Vagina (tissue), 2 donors: ENCODE measurements around the gene RHBDL3. TPM values are rescaled to one million over a fixed set of nuclear protein-coding genes. Genes with fewer than 3 reads are reported as not detected.
A peak's percentile ranks its signal among the peaks of the same experiment; 100 is the strongest.
"Not testable (repeated sequence)": the region's sequence is repeated elsewhere in the genome, so short reads cannot be mapped to it uniquely, and the experiment has no call there.

Experiments used
- DNase-seq, 2 donors: peaks; one replicate each; pipeline ENCODE4 v3.0.0-alpha.2; 2017; ENCODE audit errors: extremely low spot score in 2 of 2
- H3K27ac ChIP-seq: fragments of 200-600 bp; sonication (generic); one replicate; pipeline ENCODE4 v1.5.1; 2019
- H3K27me3 ChIP-seq: fragments of 200-600 bp; sonication (generic); one replicate; pipeline ENCODE4 v1.5.1; 2019
- H3K36me3 ChIP-seq, 2 donors: fragments of 200-600 bp; sonication (generic); one replicate each; pipeline ENCODE4 v1.5.1; 2017 to 2019
- H3K4me1 ChIP-seq: fragments of 200-600 bp; sonication (generic); one replicate; pipeline ENCODE4 v1.5.1; 2019
- H3K4me3 ChIP-seq, 2 donors: fragments of 200-600 bp; sonication (generic); 1 replicate in 1 of 2; 2 replicates in 1 of 2; pipeline ENCODE4 v1.5.1; 2016 to 2019
- H3K9me3 ChIP-seq: fragments of 200-600 bp; sonication (generic); one replicate; pipeline ENCODE4 v1.5.1; 2019
- POLR2A ChIP-seq, 2 donors: fragments of 450-650 bp; IDR thresholded peaks; one replicate each; pipeline ENCODE4 v1.6.1; 2017; ENCODE audit warnings: antibody characterized with exemption in 2 of 2, mild to moderate bottlenecking in 2 of 2, moderate library complexity in 2 of 2
- POLR2AphosphoS5 ChIP-seq, 2 donors: sonication (generic); formaldehyde crosslinking; IDR thresholded peaks; one replicate each; pipeline ENCODE4 v1.9.0; 2017; ENCODE audit warnings: antibody characterized with exemption in 2 of 2, mild to moderate bottlenecking in 2 of 2, low read depth in 1 of 2; ENCODE audit not compliant: insufficient read depth in 1 of 2
- intact Hi-C: fragments of 100-400 bp; cut with DNase I; formaldehyde crosslinking; loops from one replicate; pipeline ENCODE4 v1.15.1; 2023
- total RNA-seq: library from RNA; depleted of rRNA; stranded (reverse); fragments of >200 nt; gene quantifications from one replicate; pipeline ENCODE4 v1.2.3, GENCODE V29; 2016
- TF ChIP-seq, protein P1 (sequence below), 3 experiments: fragments of 450-650 bp in 2 of 3; fragments of 200-600 bp in 1 of 3; sonication (generic) in 1 of 3; IDR thresholded peaks; one replicate each; pipeline ENCODE4 v1.5.1; 2017 to 2019; ENCODE audit warnings: antibody characterized with exemption in 3 of 3, mild to moderate bottlenecking in 2 of 3, moderate library complexity in 2 of 3

RHBDL3 gene
- total RNA-seq, 1 donor from 2014 or later = 1.7 TPM

DNA sequence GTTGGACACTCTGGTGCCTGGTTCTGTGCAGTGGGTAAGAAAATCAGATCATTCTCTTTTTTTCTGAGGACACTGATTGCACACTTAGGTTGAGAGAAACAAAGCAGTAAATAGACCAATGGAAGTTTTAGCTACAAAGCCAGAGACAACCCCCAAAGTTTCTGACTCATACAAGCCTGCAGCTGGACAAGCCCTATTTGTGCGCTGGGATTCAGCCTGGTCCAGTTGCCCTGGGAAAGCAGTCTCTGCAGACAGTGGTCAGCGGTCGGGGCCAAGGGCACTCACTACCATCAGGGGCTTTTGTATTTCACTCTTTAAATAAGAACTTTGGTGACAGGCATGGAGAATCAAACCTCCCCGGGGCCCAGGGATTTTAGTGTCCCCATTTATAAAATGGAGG, 6.0 kb upstream of the RHBDL3 start:
- intact Hi-C loops = loop anchor here (5.0 kb wide), 1 partner anchor 63 kb away; no protein-coding TSS in a partner anchor
- Histone ChIP-seq H3K27me3 (no peaks in the 10 kb centered on the region), H3K9me3 (no peaks in the 10 kb centered on the region), H3K36me3 (no peaks in the 10 kb centered on the region), H3K4me1 (peaks cover 7% of the 10 kb centered on the region), H3K4me3 (no peak overlapping the region), H3K27ac (no peak overlapping the region)
- TF ChIP-seq, protein P1, sequence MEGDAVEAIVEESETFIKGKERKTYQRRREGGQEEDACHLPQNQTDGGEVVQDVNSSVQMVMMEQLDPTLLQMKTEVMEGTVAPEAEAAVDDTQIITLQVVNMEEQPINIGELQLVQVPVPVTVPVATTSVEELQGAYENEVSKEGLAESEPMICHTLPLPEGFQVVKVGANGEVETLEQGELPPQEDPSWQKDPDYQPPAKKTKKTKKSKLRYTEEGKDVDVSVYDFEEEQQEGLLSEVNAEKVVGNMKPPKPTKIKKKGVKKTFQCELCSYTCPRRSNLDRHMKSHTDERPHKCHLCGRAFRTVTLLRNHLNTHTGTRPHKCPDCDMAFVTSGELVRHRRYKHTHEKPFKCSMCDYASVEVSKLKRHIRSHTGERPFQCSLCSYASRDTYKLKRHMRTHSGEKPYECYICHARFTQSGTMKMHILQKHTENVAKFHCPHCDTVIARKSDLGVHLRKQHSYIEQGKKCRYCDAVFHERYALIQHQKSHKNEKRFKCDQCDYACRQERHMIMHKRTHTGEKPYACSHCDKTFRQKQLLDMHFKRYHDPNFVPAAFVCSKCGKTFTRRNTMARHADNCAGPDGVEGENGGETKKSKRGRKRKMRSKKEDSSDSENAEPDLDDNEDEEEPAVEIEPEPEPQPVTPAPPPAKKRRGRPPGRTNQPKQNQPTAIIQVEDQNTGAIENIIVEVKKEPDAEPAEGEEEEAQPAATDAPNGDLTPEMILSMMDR (IDR thresholded peaks at IDR 0.05) = no peak
- no peak for TF ChIP-seq POLR2A (IDR thresholded peaks at IDR 0.05)
- TF ChIP-seq POLR2AphosphoS5 (IDR thresholded peaks at IDR 0.05; ENCODE audit: insufficient read depth in 1 of 2, low read depth in 1 of 2) = no peak
- DNase-seq = no peak

DNA sequence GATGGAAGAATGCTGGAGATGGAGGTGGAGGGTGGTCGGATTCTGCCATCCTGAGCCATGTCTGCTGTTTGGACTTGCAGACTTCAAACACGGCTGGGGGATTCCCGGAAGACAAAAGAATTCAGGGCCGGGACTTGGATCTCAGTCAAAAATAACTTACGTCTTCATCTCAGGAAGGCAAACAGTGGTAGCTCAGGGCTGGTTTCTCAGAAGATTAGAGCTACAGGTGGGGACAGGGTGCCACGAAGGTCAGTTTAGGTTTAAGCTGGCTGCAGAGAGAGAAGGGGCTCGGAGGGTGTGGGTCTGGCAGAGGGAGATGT, 4.3 kb upstream of the RHBDL3 start:
- TF ChIP-seq POLR2A (IDR thresholded peaks at IDR 0.05) (no peak), POLR2AphosphoS5 (IDR thresholded peaks at IDR 0.05; ENCODE audit: insufficient read depth in 1 of 2, low read depth in 1 of 2) (no peak)
- TF ChIP-seq, protein P1 (IDR thresholded peaks at IDR 0.05) = no peak
- no peaks in the 10 kb centered on the region for H3K36me3 ChIP-seq
- no peak for DNase-seq
- no peaks in the 10 kb centered on the region for H3K27me3 ChIP-seq
- peaks cover 17% of the 10 kb centered on the region for H3K4me1 ChIP-seq
- no peak overlapping the region for H3K27ac ChIP-seq
- intact Hi-C loops = no loop called here
- no peak overlapping the region for H3K4me3 ChIP-seq
- H3K9me3 ChIP-seq = no peaks in the 10 kb centered on the region

DNA sequence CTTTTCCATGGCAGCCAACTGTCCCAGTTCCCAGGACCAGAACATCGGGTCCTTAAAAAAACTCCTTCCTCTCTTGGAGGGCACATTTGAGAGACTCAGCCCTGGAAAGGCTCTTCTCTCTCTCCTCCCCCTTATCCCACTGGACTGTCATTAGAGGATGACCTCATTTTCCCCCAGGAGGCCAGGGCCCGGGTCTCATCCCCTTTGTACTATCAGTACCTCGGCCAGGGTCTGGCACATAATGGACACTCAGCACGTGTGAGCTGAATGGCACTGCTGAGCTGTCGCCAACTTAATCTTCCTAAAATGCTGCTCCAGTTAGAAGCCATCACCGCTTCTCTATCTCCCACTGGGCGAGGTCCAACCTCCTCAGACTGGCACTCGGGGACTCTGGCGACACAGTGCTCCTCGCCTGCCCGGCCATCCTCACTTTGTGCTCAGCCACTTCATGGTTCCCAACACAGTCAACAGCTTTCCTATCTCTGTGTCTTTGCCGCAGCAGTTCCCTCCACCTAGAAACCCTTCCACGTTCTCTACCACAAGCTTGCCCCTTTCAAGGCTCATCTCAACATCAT, 3.6 kb upstream of the RHBDL3 start:
- DNase-seq = no peak
- Histone ChIP-seq H3K36me3 (no peaks in the 10 kb centered on the region), H3K4me1 (peaks cover 24% of the 10 kb centered on the region), H3K27ac (no peak overlapping the region), H3K4me3 (no peak overlapping the region), H3K27me3 (no peaks in the 10 kb centered on the region), H3K9me3 (no peaks in the 10 kb centered on the region)
- TF ChIP-seq POLR2AphosphoS5 (IDR thresholded peaks at IDR 0.05; ENCODE audit: insufficient read depth in 1 of 2, low read depth in 1 of 2) = no peak
- no peak for TF ChIP-seq POLR2A (IDR thresholded peaks at IDR 0.05)
- TF ChIP-seq, protein P1 (IDR thresholded peaks at IDR 0.05) = no peak
- intact Hi-C loops = no loop called here

DNA sequence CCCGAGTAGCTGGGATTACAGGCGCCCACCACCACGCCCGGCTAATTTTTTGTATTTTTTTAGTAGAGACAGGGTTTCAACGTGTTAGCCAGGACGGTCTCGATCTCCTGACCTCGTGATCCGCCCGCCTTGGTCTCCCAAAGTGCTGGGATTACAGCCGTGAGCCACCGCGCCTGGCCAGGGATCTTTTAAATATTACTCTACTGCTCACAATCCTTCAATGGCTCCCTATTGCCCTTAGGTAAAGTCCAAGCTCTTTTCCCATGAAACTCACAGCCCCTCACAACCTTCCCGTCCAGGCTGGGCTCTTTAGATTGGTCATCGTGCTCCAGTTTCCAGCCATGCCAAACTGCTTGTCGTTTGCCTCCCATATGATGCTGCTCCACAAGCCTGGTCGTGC, 2.1 kb upstream of the RHBDL3 start:
- DNase-seq, H3K27ac ChIP-seq, H3K36me3 ChIP-seq, H3K4me3 ChIP-seq, intact Hi-C loops, H3K27me3 ChIP-seq, H3K9me3 ChIP-seq: not testable (repeated sequence)
- H3K4me1 ChIP-seq = peaks cover 34% of the 10 kb centered on the region

DNA sequence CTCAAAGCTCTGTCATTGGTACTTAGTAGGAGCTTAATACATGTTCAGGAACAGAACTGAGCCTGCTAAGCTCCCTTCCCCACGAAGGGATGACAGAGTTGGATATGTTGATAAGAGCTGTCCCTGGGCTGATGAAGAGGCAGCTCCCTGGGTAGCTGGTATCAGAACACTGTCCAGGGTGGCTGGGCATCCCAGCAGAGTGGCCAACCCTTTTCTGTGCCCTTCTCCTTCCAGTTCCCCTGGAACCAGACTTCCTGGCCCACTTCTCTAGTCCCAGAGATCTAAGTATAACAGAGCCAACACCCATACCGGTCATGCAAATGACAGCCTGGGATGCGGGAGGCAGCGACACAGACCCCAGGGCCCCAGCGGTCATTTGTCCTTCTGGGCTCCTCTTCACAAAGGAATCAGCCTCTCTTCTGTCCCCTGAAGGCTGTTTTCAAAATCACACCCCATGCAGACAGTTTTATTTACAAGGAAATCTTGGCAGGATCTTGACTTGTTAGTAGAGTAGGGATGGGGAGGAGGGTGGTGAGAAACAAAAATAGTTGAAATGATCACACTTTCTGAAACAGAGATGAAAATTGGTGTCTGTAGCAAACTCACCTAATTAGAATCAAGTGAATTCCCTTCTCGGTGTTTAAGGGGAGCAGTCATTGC, 1.4 kb upstream of the RHBDL3 start:
- Histone ChIP-seq H3K4me3 (peak overlapping the region in 1 of 2 donors; percentile 97), H3K9me3 (no peaks in the 10 kb centered on the region), H3K27me3 (no peaks in the 10 kb centered on the region), H3K27ac (peak overlapping the region; percentile 70), H3K4me1 (peaks cover 34% of the 10 kb centered on the region), H3K36me3 (no peaks in the 10 kb centered on the region)
- DNase-seq = no peak
- TF ChIP-seq POLR2AphosphoS5 (IDR thresholded peaks at IDR 0.05; ENCODE audit: insufficient read depth in 1 of 2, low read depth in 1 of 2) = no peak
- TF ChIP-seq POLR2A (IDR thresholded peaks at IDR 0.05) = no peak
- TF ChIP-seq, protein P1 (IDR thresholded peaks at IDR 0.05) = peak in 1 of 3 experiments; percentile 10
- intact Hi-C loops = no loop called here
